ENCODE measurements around the gene FBXO41. TPM values are rescaled to one million over a fixed set of nuclear protein-coding genes. Genes with fewer than 3 reads are reported as not detected.

Gene FBXO41, protein sequence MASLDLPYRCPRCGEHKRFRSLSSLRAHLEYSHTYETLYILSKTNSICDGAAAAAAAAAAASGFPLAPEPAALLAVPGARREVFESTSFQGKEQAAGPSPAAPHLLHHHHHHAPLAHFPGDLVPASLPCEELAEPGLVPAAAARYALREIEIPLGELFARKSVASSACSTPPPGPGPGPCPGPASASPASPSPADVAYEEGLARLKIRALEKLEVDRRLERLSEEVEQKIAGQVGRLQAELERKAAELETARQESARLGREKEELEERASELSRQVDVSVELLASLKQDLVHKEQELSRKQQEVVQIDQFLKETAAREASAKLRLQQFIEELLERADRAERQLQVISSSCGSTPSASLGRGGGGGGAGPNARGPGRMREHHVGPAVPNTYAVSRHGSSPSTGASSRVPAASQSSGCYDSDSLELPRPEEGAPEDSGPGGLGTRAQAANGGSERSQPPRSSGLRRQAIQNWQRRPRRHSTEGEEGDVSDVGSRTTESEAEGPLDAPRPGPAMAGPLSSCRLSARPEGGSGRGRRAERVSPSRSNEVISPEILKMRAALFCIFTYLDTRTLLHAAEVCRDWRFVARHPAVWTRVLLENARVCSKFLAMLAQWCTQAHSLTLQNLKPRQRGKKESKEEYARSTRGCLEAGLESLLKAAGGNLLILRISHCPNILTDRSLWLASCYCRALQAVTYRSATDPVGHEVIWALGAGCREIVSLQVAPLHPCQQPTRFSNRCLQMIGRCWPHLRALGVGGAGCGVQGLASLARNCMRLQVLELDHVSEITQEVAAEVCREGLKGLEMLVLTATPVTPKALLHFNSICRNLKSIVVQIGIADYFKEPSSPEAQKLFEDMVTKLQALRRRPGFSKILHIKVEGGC
- 2.4 and 3.4 TPM in 2 replicates for total RNA-seq

DNA sequence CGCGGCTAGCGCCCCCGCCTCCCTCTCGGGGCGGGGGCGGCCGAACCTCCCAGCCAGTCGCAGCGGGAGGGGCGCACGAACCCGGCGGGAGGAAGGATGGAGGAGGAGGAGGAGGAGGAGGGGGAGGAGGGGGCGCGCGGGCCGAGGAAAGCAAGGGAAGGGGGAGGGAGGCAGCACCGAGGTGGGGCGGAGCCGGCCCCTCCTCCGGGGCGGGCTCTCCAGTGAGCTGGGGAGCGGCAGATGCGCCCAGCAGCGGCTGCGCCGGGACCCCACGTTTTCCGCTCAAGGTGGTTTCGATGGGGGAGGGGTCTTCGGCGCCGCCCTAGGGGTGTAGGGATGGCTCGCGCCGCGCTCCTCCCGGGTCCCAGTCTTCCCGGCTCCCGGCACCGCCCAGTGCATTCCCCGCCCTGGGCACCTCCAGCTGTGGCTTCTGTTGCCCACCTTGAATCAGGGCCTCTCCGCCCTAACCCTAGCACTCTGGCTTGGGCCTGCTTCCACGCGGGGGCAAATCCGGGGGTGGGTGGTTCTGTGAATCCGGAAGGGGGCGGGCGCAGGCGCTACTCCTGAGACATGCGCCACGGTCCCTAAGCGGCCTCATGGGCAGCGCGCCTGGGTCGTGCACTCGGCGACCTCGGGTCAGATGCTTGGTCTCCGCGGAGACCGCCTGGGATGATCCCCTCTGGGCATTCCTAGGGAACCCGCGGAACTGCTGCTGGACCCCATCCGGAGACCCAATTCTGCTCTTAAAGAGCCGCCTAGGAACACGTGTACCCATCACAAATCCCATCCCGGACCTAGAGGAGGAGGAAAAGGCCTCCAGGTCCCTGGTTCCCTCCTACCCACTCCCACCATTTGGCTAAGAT, at the start of gene FBXO41:
TSS of gene FBXO41 (minus strand) at position 183 of the 863 bp plus-strand sequence. CDS start 14,848 bp downstream, outside the sequence.

DNA sequence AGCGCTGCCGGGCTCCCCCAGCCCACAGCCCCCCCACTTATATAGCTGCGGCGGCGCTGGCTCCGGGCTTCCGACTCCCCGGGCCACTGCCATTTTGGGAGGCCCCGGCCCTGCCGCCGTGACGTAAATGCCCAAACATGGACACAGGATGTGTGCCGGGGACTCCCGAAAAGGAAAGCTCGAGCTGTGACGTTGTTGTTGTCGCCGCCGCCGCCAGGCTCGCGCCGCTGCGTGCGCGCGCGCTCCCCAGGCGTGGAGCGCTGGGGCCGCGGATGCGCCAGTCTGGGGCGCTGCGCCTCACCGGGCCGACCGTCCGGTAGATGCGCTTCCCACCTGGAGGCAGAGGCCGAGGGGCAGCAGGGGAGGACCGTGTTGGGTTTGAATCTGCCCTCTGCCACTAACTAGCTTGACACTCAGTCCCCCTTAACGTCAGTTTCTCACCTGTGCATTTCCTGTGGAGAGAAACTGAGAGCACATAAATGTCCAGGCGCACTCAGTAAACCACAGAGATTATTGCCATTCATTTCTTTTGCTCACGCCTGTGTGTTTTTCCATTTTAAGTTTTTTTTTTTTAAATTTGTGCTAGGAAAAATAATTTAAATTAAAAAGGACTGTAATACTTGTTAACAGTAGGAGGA, 9.4 kb upstream of the FBXO41 start, which contains the start of gene EGR4:
TSS of gene EGR4 (minus strand) at position 15 of the 638 bp plus-strand sequence. CDS start 231 bp downstream, outside the sequence.

DNA sequence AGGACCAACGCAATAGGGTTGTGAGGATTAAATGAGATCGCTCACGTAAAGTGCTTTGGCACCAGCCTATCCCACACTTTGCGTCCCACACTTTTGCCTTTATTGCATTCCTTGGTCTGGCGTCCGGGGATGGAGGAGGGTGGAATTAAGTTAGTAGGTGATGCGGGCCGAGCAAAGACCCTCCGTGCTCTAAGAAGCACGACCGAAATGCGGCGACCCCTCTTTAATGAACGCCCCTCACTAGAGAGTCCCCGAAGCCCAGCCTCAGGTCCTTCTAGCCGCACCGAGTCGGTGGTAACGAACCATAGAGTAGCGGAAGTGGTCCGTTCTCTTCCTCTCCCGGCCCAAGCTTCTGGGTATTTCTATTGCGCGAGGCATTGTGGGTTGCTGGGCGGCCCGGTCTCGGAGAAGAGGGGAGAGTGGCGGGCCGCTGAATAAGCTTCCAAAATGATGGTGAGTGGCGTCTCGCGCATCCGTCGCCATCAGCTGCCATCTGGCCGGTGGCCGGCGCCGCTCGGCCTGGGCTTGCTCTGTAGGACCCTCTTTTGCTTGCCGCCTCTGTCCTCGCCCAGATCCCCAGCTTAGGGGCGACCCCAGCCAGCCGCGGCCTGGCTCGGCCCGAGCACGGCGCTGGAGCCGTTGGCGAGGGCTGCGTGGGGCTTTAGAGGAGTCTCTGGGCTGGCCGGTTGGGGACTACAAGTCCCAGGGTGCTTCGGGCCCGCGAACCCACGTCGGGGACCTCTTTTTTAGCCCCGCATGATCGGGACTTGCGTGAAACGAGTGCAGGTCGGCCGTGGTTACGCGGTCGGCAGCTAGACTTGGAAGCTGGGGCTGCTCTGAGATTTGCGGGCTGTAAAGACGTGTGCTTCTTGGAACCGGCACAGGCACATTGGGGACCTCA, 50.1 kb downstream of the FBXO41 start, which contains the start of gene CCT7:
TSS of gene CCT7 (plus strand) at position 377 of the 901 bp plus-strand sequence. CDS start at position 448, 71 bp downstream.

DNA sequence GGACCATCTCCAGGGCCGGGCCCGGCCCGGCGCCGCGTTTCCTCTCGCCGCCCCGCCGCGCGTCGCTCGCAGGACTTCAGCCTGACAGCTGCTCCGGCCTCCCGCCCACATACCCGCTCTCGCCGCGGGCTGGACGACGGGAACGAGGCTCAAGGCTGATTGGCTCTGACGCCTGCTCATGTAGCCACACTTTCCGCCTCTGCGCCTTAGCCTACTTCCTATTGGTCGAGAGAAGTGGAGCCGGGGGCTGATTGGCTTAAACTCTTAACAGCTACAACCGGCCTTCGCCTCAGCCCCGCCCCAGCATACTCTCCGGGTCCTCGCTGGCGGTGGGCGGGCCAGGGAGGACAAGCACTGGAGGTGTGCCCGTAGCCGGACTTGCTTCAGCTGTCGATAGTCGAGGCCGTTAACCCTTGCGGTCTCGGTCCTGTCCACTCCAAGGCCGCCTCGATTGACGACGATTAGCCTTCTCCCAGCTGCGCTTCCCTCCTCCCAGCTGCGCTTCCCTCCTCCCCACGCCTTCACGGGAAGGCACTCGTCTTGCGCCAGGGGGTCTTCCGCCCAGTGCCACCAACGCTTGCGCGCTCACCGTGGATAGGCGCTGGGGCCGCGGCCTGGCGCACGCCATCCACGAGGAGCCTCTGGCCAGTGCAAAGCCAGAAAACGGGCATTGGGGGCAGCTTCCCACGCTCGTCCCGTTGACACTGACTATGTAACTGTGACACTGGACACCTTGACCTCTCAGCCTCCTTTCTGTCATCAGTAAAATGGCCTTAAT, 50.9 kb downstream of the FBXO41 start, which contains the start of gene PRADC1:
TSS of gene PRADC1 (minus strand) at position 86 of the 778 bp plus-strand sequence. CDS start at position 7, 79 bp downstream.

DNA sequence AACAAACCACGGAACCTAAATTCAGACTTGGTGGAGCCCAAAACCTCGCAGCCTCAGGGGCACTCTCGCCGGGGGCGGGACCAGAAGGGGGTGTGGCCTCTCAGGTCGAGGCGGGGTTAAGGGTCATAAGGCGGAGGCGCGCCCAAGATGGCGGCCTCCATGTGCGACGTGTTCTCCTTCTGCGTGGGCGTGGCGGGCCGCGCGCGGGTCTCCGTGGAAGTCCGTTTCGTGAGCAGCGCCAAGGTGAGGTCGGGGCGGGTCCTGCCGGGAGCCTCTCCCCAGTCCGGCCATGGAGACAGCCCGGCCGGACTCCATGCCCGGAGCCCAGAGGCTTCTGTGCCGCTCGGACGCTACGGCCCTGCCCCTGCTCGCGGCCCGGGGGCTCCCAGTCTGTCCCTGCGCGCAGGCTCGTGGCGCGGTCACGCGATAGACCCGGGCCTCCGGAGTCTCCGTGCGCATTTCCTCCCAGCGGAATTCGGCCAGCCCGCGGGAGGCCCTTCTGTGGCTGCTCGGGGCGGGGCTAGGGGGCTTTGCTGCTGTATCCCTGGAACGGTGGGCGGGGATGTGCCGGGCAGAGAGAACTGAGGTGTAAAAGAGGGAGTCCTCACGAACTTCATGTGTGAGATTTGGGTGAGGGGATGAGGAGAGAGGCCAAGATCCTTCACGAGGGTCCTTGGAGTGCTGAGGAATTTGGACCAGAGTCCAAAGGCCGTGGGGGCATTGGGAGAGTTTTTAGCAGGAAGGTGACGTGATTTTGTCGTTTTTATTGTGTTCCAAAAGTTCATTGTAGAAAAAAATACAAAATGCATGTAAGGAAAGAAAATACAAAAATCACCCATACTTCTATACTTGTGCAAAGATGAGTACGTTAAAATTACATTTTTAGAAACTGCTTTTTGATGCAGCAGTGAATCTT, 69.9 kb downstream of the FBXO41 start, which contains the start of gene SMYD5:
TSS of gene SMYD5 (plus strand) at position 126 of the 916 bp plus-strand sequence. CDS start at position 148, 22 bp downstream.

Other genes with a start within 250 kb of the FBXO41 start
- gene SFXN5, start 212.8 kb downstream of the FBXO41 start, total RNA-seq, result 3.4 and 13.8 TPM in 2 replicates
- gene RAB11FIP5, start 171.5 kb downstream of the FBXO41 start, total RNA-seq, result 23.6 and 44.9 TPM in 2 replicates
- not detected in 2 replicates for gene NOTO, start 81.9 kb downstream of the FBXO41 start, total RNA-seq
- 20.2 and 28.8 TPM in 2 replicates for gene SMYD5, start 70.2 kb downstream of the FBXO41 start, total RNA-seq
- gene PRADC1, start 51.2 kb downstream of the FBXO41 start, total RNA-seq, result 4.8 and 8.4 TPM in 2 replicates
- gene CCT7, start 50.2 kb downstream of the FBXO41 start, total RNA-seq, result 263 and 284 TPM in 2 replicates
- not detected in 2 replicates for gene EGR4, start 9.1 kb upstream of the FBXO41 start, total RNA-seq
- gene ALMS1, start 101.4 kb upstream of the FBXO41 start, total RNA-seq, result 9.6 and 18.9 TPM in 2 replicates